Keratinocyte (primary cell): ENCODE data around the gene LIX1. TPM values are rescaled to one million over a fixed set of nuclear protein-coding genes. Genes with fewer than 3 reads are reported as not detected.

Source experiments
- DNase-seq: peaks from one replicate; pipeline ENCODE4 v3.0.0-alpha.2; 2011; ENCODE audit warnings: low read depth, missing footprints, low spot score
- FAIRE-seq: peaks from 2 replicates; lab custom pipeline; 2011; peaks lifted over from hg19 to GRCh38; lab: Jason Lieb, UNC
- H2AFZ ChIP-seq: 2 replicates; pipeline ENCODE4 v1.6.0; 2012; ENCODE audit warnings: low read length, control low read depth, inconsistent platforms; ENCODE audit not compliant: control insufficient read depth
- H3K27ac ChIP-seq: 2 replicates; pipeline ENCODE4 v1.5.1; 2011; ENCODE audit warnings: low read length; ENCODE audit not compliant: control insufficient read depth, insufficient read depth
- H3K27me3 ChIP-seq: 3 replicates; pipeline ENCODE4 v1.6.0; 2011; ENCODE audit warnings: low read length; ENCODE audit not compliant: control insufficient read depth, insufficient read depth; ENCODE audit errors: extremely low read depth
- H3K36me3 ChIP-seq, 2 experiments: 2 replicates in 1 of 2; 3 replicates in 1 of 2; pipeline ENCODE4 v1.5.1; 2011; ENCODE audit warnings: low read length in 2 of 2, mild to moderate bottlenecking in 1 of 2; ENCODE audit not compliant: control insufficient read depth in 2 of 2, insufficient read depth in 2 of 2; ENCODE audit errors: extremely low read depth in 1 of 2
- H3K4me1 ChIP-seq: 3 replicates; pipeline ENCODE4 v1.5.1; 2011; ENCODE audit warnings: low read length; ENCODE audit not compliant: control insufficient read depth, insufficient read depth; ENCODE audit errors: extremely low read depth
- H3K4me2 ChIP-seq: 3 replicates; pipeline ENCODE4 v1.6.0; 2011; ENCODE audit warnings: low read depth, low read length; ENCODE audit not compliant: control insufficient read depth, insufficient read depth; ENCODE audit errors: extremely low read depth
- H3K4me3 ChIP-seq, 3 experiments: fragments of 200-600 bp in 1 of 3; sonication (generic) in 1 of 3; 2 replicates in 2 of 3; 3 replicates in 1 of 3; pipeline ENCODE4 v1.5.1; 2011 to 2016; ENCODE audit warnings: low read length in 3 of 3, mild to moderate bottlenecking in 3 of 3, control low read depth in 2 of 3, inconsistent platforms in 1 of 3, low read depth in 1 of 3, mixed read lengths in 1 of 3, mixed run types in 1 of 3, moderate library complexity in 1 of 3; ENCODE audit not compliant: control insufficient read depth in 2 of 3, insufficient read depth in 2 of 3; ENCODE audit errors: extremely low read depth in 1 of 3
- H3K79me2 ChIP-seq: 2 replicates; pipeline ENCODE4 v1.6.0; 2012; ENCODE audit warnings: low read length; ENCODE audit not compliant: control insufficient read depth, insufficient read depth
- H3K9ac ChIP-seq: 3 replicates; pipeline ENCODE4 v1.6.0; 2011; ENCODE audit warnings: low read length; ENCODE audit not compliant: control insufficient read depth, insufficient read depth; ENCODE audit errors: extremely low read depth
- H3K9me1 ChIP-seq: 3 replicates; pipeline ENCODE4 v1.6.0; 2011; ENCODE audit warnings: low read length; ENCODE audit not compliant: control insufficient read depth, insufficient read depth; ENCODE audit errors: extremely low read depth
- H3K9me3 ChIP-seq: 2 replicates; pipeline ENCODE4 v1.5.1; 2012; ENCODE audit warnings: low read depth, low read length; ENCODE audit not compliant: control insufficient read depth
- H4K20me1 ChIP-seq: 3 replicates; pipeline ENCODE4 v1.6.0; 2011; ENCODE audit warnings: low read length; ENCODE audit not compliant: control insufficient read depth, insufficient read depth; ENCODE audit errors: extremely low read depth
- CTCF ChIP-seq, 3 experiments: IDR thresholded peaks in 1 of 3; conservative IDR thresholded peaks in 1 of 3; optimal IDR thresholded peaks in 1 of 3; 2 replicates in 2 of 3; 3 replicates in 1 of 3; pipeline versions ENCODE3 to v1.5.1; 2011; ENCODE audit warnings: low read length in 3 of 3, mild to moderate bottlenecking in 3 of 3, moderate library complexity in 2 of 3, control low read depth in 1 of 3, inconsistent platforms in 1 of 3; ENCODE audit not compliant: insufficient read depth in 2 of 3; ENCODE audit errors: extremely low read depth in 1 of 3
- EZH2 ChIP-seq: IDR thresholded peaks from one replicate; pipeline ENCODE4 v1.6.1; 2012; ENCODE audit warnings: inconsistent platforms, mild to moderate bottlenecking, low read length, moderate library complexity
- dilution Hi-C: fragments of 300-500 bp; cut with MboI; formaldehyde crosslinking; loops from one replicate; pipeline ENCODE4 v1.7.0; 2020; ENCODE audit warnings: low sequenced_read_pairs; ENCODE audit not compliant: extremely low pct_ligation_motif_present
- polyA plus RNA-seq, 5 experiments: library from polyadenylated mRNA; depleted of rRNA in 3 of 5; stranded (reverse) in 3 of 5; stranded (forward) in 1 of 5; unstranded in 1 of 5; fragments of >200 nt; gene quantifications; 1 replicate in 1 of 5; 2 replicates in 3 of 5; 3 replicates in 1 of 5; pipeline versions ENCODE4 v1.2.1 to v1.2.3, GENCODE V29; 2011 to 2012; ENCODE audit warnings: missing spikeins in 2 of 5, low read depth in 1 of 5, low replicate concordance in 1 of 5

Gene LIX1
- polyA plus RNA-seq, 1 donor (not counting 4 experiments of a cell fraction or from before 2014, with no cell fraction given): not detected

GRCh38 chr5:97096846-97097245, 45.6 kb downstream of the LIX1 start:
- H3K4me1 ChIP-seq: no peaks in the 10 kb centered on the region
- H3K79me2 ChIP-seq: no peaks in the 10 kb centered on the region
- no peaks in the 10 kb centered on the region for H4K20me1 ChIP-seq
- FAIRE-seq: no peak
- no peak overlapping the region for H3K9ac ChIP-seq
- H3K36me3 ChIP-seq: no peaks in the 10 kb centered on the region
- H3K4me2 ChIP-seq: no peak overlapping the region
- dilution Hi-C loops: no loop called here
- H3K9me1 ChIP-seq: no peaks in the 10 kb centered on the region
- no peak for DNase-seq
- no peak overlapping the region for H3K4me3 ChIP-seq
- no peaks in the 10 kb centered on the region for H3K9me3 ChIP-seq
- peaks cover 3% of the 10 kb centered on the region for H3K27me3 ChIP-seq
- no peak overlapping the region for H3K27ac ChIP-seq
- no peak overlapping the region for H2AFZ ChIP-seq
- TF ChIP-seq EZH2: no peak
- TF ChIP-seq CTCF (optimal IDR thresholded peaks at IDR 0.05 in 1 of 3, IDR thresholded peaks at IDR 0.05 in 1 of 3, conservative IDR thresholded peaks at IDR 0.05 in 1 of 3; ENCODE audit: extremely low read depth in 1 of 3, insufficient read depth in 2 of 3, low read length in 3 of 3): no peak

GRCh38 chr5:97096191-97096590, 46.2 kb downstream of the LIX1 start:
- H3K4me1 ChIP-seq: no peaks in the 10 kb centered on the region
- H4K20me1 ChIP-seq: no peaks in the 10 kb centered on the region
- H3K9me3 ChIP-seq: no peaks in the 10 kb centered on the region
- H3K4me2 ChIP-seq: no peak overlapping the region
- no peak overlapping the region for H3K4me3 ChIP-seq
- TF ChIP-seq CTCF (optimal IDR thresholded peaks at IDR 0.05 in 1 of 3, IDR thresholded peaks at IDR 0.05 in 1 of 3, conservative IDR thresholded peaks at IDR 0.05 in 1 of 3; ENCODE audit: extremely low read depth in 1 of 3, insufficient read depth in 2 of 3, low read length in 3 of 3) (no peak), EZH2 (no peak)
- no peak overlapping the region for H3K9ac ChIP-seq
- H2AFZ ChIP-seq: no peak overlapping the region
- H3K9me1 ChIP-seq: no peaks in the 10 kb centered on the region
- no peak for DNase-seq
- no peak for FAIRE-seq
- H3K27me3 ChIP-seq: peaks cover 4% of the 10 kb centered on the region
- no peaks in the 10 kb centered on the region for H3K79me2 ChIP-seq
- dilution Hi-C loops: no loop called here
- H3K27ac ChIP-seq: no peak overlapping the region
- no peaks in the 10 kb centered on the region for H3K36me3 ChIP-seq
